ENCODE results near the gene IKZF4.
A peak's percentile ranks its signal among the peaks of the same experiment; 100 is the strongest.

IKZF4 gene

GRCh38 chr12:56011509-56012090 lies 9.2 kb upstream of the IKZF4 start:
- Histone ChIP-seq H3K4me3 (ENCODE audit: low read length in 2 of 2) (no peak overlapping the region), H3K4me1 (ENCODE audit: control insufficient read depth in 2 of 2, insufficient read depth in 2 of 2, low read length in 2 of 2) (peaks cover 3 to 28% of the 10 kb centered on the region in 2 donors), H3K27ac (ENCODE audit: low read depth in 2 of 2, low read length in 2 of 2) (no peak overlapping the region), H3K27me3 (ENCODE audit: control insufficient read depth in 2 of 2, insufficient read depth in 2 of 2, low read length in 2 of 2) (no peaks in the 10 kb centered on the region), H3K36me3 (ENCODE audit: control insufficient read depth in 2 of 2, insufficient read depth in 2 of 2, low read length in 2 of 2) (no peaks in the 10 kb centered on the region), H3K9me3 (ENCODE audit: control insufficient read depth in 2 of 2, low read length in 2 of 2) (no peaks in the 10 kb centered on the region), H3K9ac (ENCODE audit: low read depth in 1 of 2, low read length in 2 of 2) (no peak overlapping the region)

- no peaks in the 10 kb centered on the region for H3K27me3 ChIP-seq (ENCODE audit: control insufficient read depth in 2 of 2, insufficient read depth in 2 of 2, low read length in 2 of 2)
- H3K27ac ChIP-seq (ENCODE audit: low read depth in 2 of 2, low read length in 2 of 2) = no peak overlapping the region
- no peaks in the 10 kb centered on the region for H3K9me3 ChIP-seq (ENCODE audit: control insufficient read depth in 2 of 2, low read length in 2 of 2)
- H3K4me3 ChIP-seq (ENCODE audit: low read length in 2 of 2) = no peak overlapping the region
- H3K9ac ChIP-seq (ENCODE audit: low read depth in 1 of 2, low read length in 2 of 2) = no peak overlapping the region
- peaks cover 3 to 19% of the 10 kb centered on the region in 2 donors for H3K4me1 ChIP-seq (ENCODE audit: control insufficient read depth in 2 of 2, insufficient read depth in 2 of 2, low read length in 2 of 2)
- H3K36me3 ChIP-seq (ENCODE audit: control insufficient read depth in 2 of 2, insufficient read depth in 2 of 2, low read length in 2 of 2) = no peaks in the 10 kb centered on the region
Observed at GRCh38 chr12:56013482-56013881, 7.4 kb upstream of the IKZF4 start.

- no peak overlapping the region for H3K9ac ChIP-seq (ENCODE audit: low read depth in 1 of 2, low read length in 2 of 2)
- no peaks in the 10 kb centered on the region for H3K36me3 ChIP-seq (ENCODE audit: control insufficient read depth in 2 of 2, insufficient read depth in 2 of 2, low read length in 2 of 2)
- no peak overlapping the region for H3K27ac ChIP-seq (ENCODE audit: low read depth in 2 of 2, low read length in 2 of 2)
- H3K4me1 ChIP-seq (ENCODE audit: control insufficient read depth in 2 of 2, insufficient read depth in 2 of 2, low read length in 2 of 2) = peaks cover 3 to 19% of the 10 kb centered on the region in 2 donors
- no peak overlapping the region for H3K4me3 ChIP-seq (ENCODE audit: low read length in 2 of 2)
- H3K27me3 ChIP-seq (ENCODE audit: control insufficient read depth in 2 of 2, insufficient read depth in 2 of 2, low read length in 2 of 2) = no peaks in the 10 kb centered on the region
- H3K9me3 ChIP-seq (ENCODE audit: control insufficient read depth in 2 of 2, low read length in 2 of 2) = no peaks in the 10 kb centered on the region
Observed at GRCh38 chr12:56014205-56014604, 6.6 kb upstream of the IKZF4 start.

DNA sequence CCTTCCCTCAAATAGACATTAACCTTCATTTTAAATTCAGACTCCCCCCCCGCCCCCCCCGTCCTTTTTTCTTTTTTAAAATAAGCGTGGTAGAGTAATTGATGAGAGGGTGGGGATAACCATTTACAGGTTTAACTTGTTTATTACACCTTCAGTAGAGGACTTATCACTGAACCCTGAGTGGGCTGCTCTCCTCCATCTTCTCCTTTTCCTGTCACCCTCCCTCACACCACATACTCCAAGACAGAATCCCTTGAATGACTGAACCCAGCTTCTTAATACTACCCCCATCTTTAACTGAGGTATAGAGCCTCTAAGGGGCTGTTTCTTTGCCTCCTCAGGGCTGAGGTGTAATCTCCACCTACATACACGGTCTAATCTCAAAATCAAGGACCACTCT lies 3.7 kb upstream of the IKZF4 start:
- Histone ChIP-seq H3K36me3 (ENCODE audit: control insufficient read depth in 2 of 2, insufficient read depth in 2 of 2, low read length in 2 of 2) (no peaks in the 10 kb centered on the region), H3K27me3 (ENCODE audit: control insufficient read depth in 2 of 2, insufficient read depth in 2 of 2, low read length in 2 of 2) (no peaks in the 10 kb centered on the region), H3K4me1 (ENCODE audit: control insufficient read depth in 2 of 2, insufficient read depth in 2 of 2, low read length in 2 of 2) (peaks cover 3 to 13% of the 10 kb centered on the region in 2 donors), H3K9ac (ENCODE audit: low read depth in 1 of 2, low read length in 2 of 2) (no peak overlapping the region), H3K4me3 (ENCODE audit: low read length in 2 of 2) (no peak overlapping the region), H3K9me3 (ENCODE audit: control insufficient read depth in 2 of 2, low read length in 2 of 2) (no peaks in the 10 kb centered on the region), H3K27ac (ENCODE audit: low read depth in 2 of 2, low read length in 2 of 2) (no peak overlapping the region)

DNA sequence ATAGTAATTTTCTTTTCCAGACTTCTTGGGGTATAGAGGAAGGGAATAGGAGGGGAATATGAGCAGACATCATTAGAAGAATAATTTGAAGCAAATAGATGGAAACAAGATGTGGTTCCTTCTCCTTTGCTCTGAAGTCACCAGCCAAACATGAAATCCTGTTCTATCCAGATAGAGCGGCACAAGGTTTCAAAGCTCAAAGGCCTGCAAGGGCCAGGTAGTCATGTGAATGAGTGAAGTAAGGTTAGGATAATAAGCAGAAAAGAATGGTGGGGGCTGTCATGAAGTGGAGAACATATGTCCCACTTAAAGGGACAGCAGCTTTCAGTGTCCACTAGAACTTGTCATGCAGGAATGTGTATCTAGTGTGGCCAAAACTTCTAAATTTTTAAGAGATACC lies 2.5 kb upstream of the IKZF4 start:
- Histone ChIP-seq H3K27me3 (ENCODE audit: control insufficient read depth in 2 of 2, insufficient read depth in 2 of 2, low read length in 2 of 2) (no peaks in the 10 kb centered on the region), H3K9ac (ENCODE audit: low read depth in 1 of 2, low read length in 2 of 2) (no peak overlapping the region), H3K36me3 (ENCODE audit: control insufficient read depth in 2 of 2, insufficient read depth in 2 of 2, low read length in 2 of 2) (no peaks in the 10 kb centered on the region), H3K9me3 (ENCODE audit: control insufficient read depth in 2 of 2, low read length in 2 of 2) (no peaks in the 10 kb centered on the region), H3K4me1 (ENCODE audit: control insufficient read depth in 2 of 2, insufficient read depth in 2 of 2, low read length in 2 of 2) (peaks cover 3 to 13% of the 10 kb centered on the region in 2 donors), H3K4me3 (ENCODE audit: low read length in 2 of 2) (no peak overlapping the region), H3K27ac (ENCODE audit: low read depth in 2 of 2, low read length in 2 of 2) (no peak overlapping the region)

DNA sequence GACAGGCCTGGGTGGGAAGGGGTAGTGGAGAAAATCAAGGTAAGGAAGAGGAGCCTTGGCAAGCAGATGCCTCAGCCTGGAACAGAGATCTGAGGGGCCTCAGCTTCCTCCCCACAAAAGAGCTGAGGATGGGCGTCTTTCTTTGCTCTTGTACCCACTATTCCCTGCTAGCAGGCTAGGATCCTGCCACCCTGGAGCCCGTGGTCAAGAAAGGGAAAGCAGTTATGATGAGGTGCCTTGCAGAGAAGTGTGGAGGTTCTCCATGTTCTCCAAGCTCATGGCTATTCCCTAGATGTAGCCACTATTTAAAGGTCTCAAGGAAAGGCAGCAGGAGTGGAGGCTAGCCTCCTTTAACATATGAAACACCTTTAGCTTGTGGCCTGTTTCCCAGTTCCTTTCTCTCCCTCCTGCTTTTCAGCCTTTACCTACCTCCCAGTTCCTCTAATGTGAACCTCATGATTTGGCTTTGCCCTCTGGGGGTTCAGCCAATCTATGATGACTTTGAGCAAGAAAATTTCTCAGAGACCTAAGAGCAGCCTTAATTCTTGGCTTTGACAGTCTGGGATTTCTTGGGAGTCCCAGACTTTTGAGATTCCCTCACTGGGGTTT lies 1.1 kb downstream of the IKZF4 start:
- Histone ChIP-seq H3K4me3 (ENCODE audit: low read length in 2 of 2) (peak overlapping the region in 1 of 2 donors; percentile 34), H3K9ac (ENCODE audit: low read depth in 1 of 2, low read length in 2 of 2) (peak overlapping the region in 1 of 2 donors; percentile 10), H3K27ac (ENCODE audit: low read depth in 2 of 2, low read length in 2 of 2) (peak overlapping the region in 1 of 2 donors; percentile 53)

DNA sequence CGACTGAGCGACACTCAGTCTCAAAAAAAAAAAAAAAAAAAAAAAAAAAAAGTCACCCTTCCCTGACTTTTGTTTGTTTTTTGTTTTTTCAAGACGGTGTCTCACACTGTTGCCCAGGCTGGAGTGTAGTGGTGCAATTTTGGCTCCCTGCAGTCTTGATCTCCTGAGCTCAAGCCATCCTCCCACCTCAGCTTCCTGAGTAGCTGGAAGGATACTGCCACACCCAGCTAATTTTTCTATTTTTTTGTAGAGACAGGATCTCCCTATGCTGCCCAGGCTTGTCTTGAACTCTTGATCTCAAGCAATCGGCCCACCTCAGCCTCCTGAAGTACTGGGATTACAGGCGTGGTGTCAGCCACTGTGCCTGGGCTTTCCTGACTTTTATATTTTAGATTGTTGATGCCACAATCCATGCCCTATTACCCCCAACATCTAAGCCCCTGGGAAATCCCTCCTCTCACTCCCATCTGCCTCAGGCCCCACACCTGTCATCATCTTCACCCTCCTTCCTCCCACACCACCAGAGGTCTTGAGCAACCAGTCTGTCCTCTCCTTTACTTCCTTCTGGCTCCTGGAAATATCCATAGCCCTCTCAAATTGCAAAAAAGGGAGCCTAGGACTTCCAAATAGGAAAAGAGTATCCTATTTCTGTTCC lies 7.8 kb downstream of the IKZF4 start:
- no peak overlapping the region for H3K4me3 ChIP-seq (ENCODE audit: low read length in 2 of 2)
- H3K27ac ChIP-seq (ENCODE audit: low read depth in 2 of 2, low read length in 2 of 2) = no peak overlapping the region
- no peaks in the 10 kb centered on the region for H3K27me3 ChIP-seq (ENCODE audit: control insufficient read depth in 2 of 2, insufficient read depth in 2 of 2, low read length in 2 of 2)
- H3K9ac ChIP-seq (ENCODE audit: low read depth in 1 of 2, low read length in 2 of 2) = no peak overlapping the region
- peaks cover 8 to 19% of the 10 kb centered on the region in 2 donors for H3K36me3 ChIP-seq (ENCODE audit: control insufficient read depth in 2 of 2, insufficient read depth in 2 of 2, low read length in 2 of 2)
- H3K9me3 ChIP-seq (ENCODE audit: control insufficient read depth in 2 of 2, low read length in 2 of 2) = no peaks in the 10 kb centered on the region
- peaks cover 0 to 3% of the 10 kb centered on the region in 2 donors for H3K4me1 ChIP-seq (ENCODE audit: control insufficient read depth in 2 of 2, insufficient read depth in 2 of 2, low read length in 2 of 2)

More for the DNA sequence above, 1.1 kb downstream of the IKZF4 start:
- H3K27me3 ChIP-seq (ENCODE audit: control insufficient read depth in 2 of 2, insufficient read depth in 2 of 2, low read length in 2 of 2) = no peaks in the 10 kb centered on the region
- peaks cover 0 to 5% of the 10 kb centered on the region in 2 donors for H3K36me3 ChIP-seq (ENCODE audit: control insufficient read depth in 2 of 2, insufficient read depth in 2 of 2, low read length in 2 of 2)
- no peaks in the 10 kb centered on the region for H3K9me3 ChIP-seq (ENCODE audit: control insufficient read depth in 2 of 2, low read length in 2 of 2)
- no peaks in the 10 kb centered on the region for H3K4me1 ChIP-seq (ENCODE audit: control insufficient read depth in 2 of 2, insufficient read depth in 2 of 2, low read length in 2 of 2)

- H3K4me3 ChIP-seq (ENCODE audit: low read length in 2 of 2) = no peak overlapping the region
- no peaks in the 10 kb centered on the region for H3K27me3 ChIP-seq (ENCODE audit: control insufficient read depth in 2 of 2, insufficient read depth in 2 of 2, low read length in 2 of 2)
- no peak overlapping the region for H3K9ac ChIP-seq (ENCODE audit: low read depth in 1 of 2, low read length in 2 of 2)
- peaks cover 8 to 19% of the 10 kb centered on the region in 2 donors for H3K36me3 ChIP-seq (ENCODE audit: control insufficient read depth in 2 of 2, insufficient read depth in 2 of 2, low read length in 2 of 2)
- peaks cover 0 to 3% of the 10 kb centered on the region in 2 donors for H3K4me1 ChIP-seq (ENCODE audit: control insufficient read depth in 2 of 2, insufficient read depth in 2 of 2, low read length in 2 of 2)
- no peaks in the 10 kb centered on the region for H3K9me3 ChIP-seq (ENCODE audit: control insufficient read depth in 2 of 2, low read length in 2 of 2)
- H3K27ac ChIP-seq (ENCODE audit: low read depth in 2 of 2, low read length in 2 of 2) = no peak overlapping the region
Observed at GRCh38 chr12:56029166-56029519, 8.3 kb downstream of the IKZF4 start.

DNA sequence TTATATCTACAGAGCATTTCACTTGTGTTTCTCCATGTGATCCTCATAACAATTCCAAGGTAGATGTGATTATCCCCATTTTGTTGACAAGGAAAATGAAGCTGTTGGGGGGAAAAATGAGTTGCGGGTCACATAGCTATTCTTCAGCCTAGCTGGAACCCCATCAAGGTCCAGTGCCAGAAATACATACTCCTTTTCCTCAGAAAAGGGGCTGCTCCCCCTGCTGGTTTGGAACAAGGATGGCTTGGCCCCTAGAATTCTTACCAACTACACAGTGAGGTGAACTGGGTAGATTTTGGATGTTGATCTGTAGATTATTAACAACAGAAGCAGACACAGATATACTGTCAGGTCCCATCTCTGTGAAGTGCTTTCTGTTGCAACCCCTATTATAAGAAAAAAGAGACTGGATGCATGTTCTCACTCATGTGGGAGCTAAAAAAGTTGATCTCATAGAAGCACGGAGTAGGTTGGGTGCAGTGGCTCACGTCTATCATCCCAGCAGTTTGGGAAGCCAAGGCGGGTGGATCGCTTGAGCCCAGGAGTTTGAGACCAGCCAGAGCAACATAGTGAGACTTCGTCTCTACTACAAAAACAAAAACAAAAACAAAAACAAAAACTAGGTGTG lies 8.9 kb downstream of the IKZF4 start:
- H3K27ac ChIP-seq (ENCODE audit: low read depth in 2 of 2, low read length in 2 of 2) = no peak overlapping the region
- H3K9ac ChIP-seq (ENCODE audit: low read depth in 1 of 2, low read length in 2 of 2) = no peak overlapping the region
- H3K36me3 ChIP-seq (ENCODE audit: control insufficient read depth in 2 of 2, insufficient read depth in 2 of 2, low read length in 2 of 2) = peaks cover 3 to 19% of the 10 kb centered on the region in 2 donors
- H3K4me1 ChIP-seq (ENCODE audit: control insufficient read depth in 2 of 2, insufficient read depth in 2 of 2, low read length in 2 of 2) = peaks cover 0 to 3% of the 10 kb centered on the region in 2 donors
- H3K27me3 ChIP-seq (ENCODE audit: control insufficient read depth in 2 of 2, insufficient read depth in 2 of 2, low read length in 2 of 2) = no peaks in the 10 kb centered on the region
- no peaks in the 10 kb centered on the region for H3K9me3 ChIP-seq (ENCODE audit: control insufficient read depth in 2 of 2, low read length in 2 of 2)
- H3K4me3 ChIP-seq (ENCODE audit: low read length in 2 of 2) = no peak overlapping the region

DNA sequence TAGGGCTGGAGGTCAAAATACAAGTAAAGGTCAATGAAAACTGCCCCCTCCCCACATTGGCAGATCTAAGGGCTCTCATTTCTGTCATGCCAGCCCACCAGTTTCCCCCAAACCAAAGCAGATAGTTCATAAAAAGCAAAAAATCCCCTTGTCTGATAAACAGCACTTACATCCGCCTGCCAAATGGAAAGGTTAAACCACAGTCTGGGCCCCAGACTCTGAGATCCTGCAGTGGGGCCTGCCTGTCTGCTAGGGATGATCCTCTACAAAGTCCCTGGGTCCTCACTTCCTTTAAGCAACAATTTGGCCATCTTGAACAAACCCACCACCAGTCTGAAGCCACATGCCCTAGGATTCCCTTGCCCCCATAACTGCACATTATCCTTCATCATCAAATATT lies 11.1 kb downstream of the IKZF4 start:
- no peak overlapping the region for H3K27ac ChIP-seq (ENCODE audit: low read depth in 2 of 2, low read length in 2 of 2)

More for the DNA sequence above, 11.1 kb downstream of the IKZF4 start:
- no peak overlapping the region for H3K9ac ChIP-seq (ENCODE audit: low read depth in 1 of 2, low read length in 2 of 2)
- H3K36me3 ChIP-seq (ENCODE audit: control insufficient read depth in 2 of 2, insufficient read depth in 2 of 2, low read length in 2 of 2) = peaks cover 6 to 26% of the 10 kb centered on the region in 2 donors
- no peaks in the 10 kb centered on the region for H3K27me3 ChIP-seq (ENCODE audit: control insufficient read depth in 2 of 2, insufficient read depth in 2 of 2, low read length in 2 of 2)
- no peak overlapping the region for H3K4me3 ChIP-seq (ENCODE audit: low read length in 2 of 2)
- H3K4me1 ChIP-seq (ENCODE audit: control insufficient read depth in 2 of 2, insufficient read depth in 2 of 2, low read length in 2 of 2) = peaks cover 0 to 3% of the 10 kb centered on the region in 2 donors
- H3K9me3 ChIP-seq (ENCODE audit: control insufficient read depth in 2 of 2, low read length in 2 of 2) = no peaks in the 10 kb centered on the region

Measured in mucosa of rectum (tissue), 2 donors.